B cell (primary cell): Measurements from ENCODE around the gene HLA-G.

Experiments
- EZH2 ChIP-seq: IDR thresholded peaks from 2 replicates; pipeline ENCODE4 v1.6.1; 2012; ENCODE audit warnings: borderline replicate concordance, low read depth, mild to moderate bottlenecking, moderate library complexity, low read length; ENCODE audit not compliant: insufficient read depth, poor library complexity, severe bottlenecking
- TF ChIP-seq, protein P1 (sequence below): fragments of 200-600 bp; IDR thresholded peaks from one replicate; pipeline ENCODE4 v1.8.0; 2022; ENCODE audit warnings: antibody characterized with exemption, mild to moderate bottlenecking

DNA sequence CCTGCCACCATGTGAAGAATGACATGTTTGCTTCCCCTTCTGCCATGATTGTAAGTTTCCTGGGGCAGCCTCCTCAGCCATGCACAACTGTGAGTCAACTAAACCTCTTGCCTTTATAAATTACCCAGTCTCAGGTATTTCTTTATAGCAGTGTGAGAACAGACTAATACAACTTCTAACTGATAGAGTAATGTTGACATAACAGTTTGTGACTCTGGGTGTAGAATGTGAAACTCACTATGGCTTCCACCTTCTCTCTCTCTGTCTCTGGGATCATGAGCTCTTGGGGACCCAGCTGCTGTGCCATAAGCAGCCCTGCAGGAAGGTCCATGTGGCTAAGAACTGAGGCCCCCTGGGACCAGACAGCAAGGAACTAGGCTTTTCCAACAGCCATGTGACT, 3.5 kb upstream of the HLA-G start:
- TF ChIP-seq, protein P1, sequence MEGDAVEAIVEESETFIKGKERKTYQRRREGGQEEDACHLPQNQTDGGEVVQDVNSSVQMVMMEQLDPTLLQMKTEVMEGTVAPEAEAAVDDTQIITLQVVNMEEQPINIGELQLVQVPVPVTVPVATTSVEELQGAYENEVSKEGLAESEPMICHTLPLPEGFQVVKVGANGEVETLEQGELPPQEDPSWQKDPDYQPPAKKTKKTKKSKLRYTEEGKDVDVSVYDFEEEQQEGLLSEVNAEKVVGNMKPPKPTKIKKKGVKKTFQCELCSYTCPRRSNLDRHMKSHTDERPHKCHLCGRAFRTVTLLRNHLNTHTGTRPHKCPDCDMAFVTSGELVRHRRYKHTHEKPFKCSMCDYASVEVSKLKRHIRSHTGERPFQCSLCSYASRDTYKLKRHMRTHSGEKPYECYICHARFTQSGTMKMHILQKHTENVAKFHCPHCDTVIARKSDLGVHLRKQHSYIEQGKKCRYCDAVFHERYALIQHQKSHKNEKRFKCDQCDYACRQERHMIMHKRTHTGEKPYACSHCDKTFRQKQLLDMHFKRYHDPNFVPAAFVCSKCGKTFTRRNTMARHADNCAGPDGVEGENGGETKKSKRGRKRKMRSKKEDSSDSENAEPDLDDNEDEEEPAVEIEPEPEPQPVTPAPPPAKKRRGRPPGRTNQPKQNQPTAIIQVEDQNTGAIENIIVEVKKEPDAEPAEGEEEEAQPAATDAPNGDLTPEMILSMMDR: no peak
- TF ChIP-seq EZH2: no peak
